HPDE6-E6E7 (cell line): Measurements from ENCODE around the gene USF2.

Source experiments
- DNase-seq: peaks from one replicate; pipeline ENCODE4 v3.0.0; 2011; ENCODE audit warnings: missing footprints; ENCODE audit errors: extremely low spot score

Gene USF2

GRCh38 chr19:35321291-35321690 is 52.5 kb downstream of the USF2 start:
- DNase-seq: no peak

- DNase-seq: no peak
Observed at GRCh38 chr19:35322014-35322413, 53.3 kb downstream of the USF2 start.

- DNase-seq: no peak
Observed at GRCh38 chr19:35327642-35328041, 58.9 kb downstream of the USF2 start.

GRCh38 chr19:35328851-35329285 is 60.1 kb downstream of the USF2 start, which contains the start of gene CD22:
CD22 (plus strand) TSS chr19:35329187; CDS start chr19:35332041, 2,854 bp downstream.
- DNase-seq: no peak

GRCh38 chr19:35329323-35329722 is 60.6 kb downstream of the USF2 start:
- no peak for DNase-seq
